Nephron (organoid): ENCODE measurements around the gene E2F6.

Experiments used
- H3K27ac Mint-ChIP-seq, 3 experiments: 2 replicates each; pipeline ENCODE4 v1.8.0; 2020; ENCODE audit warnings: mixed read lengths in 3 of 3, mild to moderate bottlenecking in 2 of 3, moderate library complexity in 1 of 3
- H3K27me3 Mint-ChIP-seq: 2 replicates; pipeline ENCODE4 v1.8.0; 2021; ENCODE audit warnings: low read depth, mild to moderate bottlenecking, moderate library complexity, mixed read lengths
- H3K36me3 Mint-ChIP-seq: 2 replicates; pipeline ENCODE4 v1.8.0; 2020; ENCODE audit warnings: low read depth, mixed read lengths
- H3K4me1 Mint-ChIP-seq: 2 replicates; pipeline ENCODE4 v1.8.0; 2020; ENCODE audit warnings: mixed read lengths
- H3K4me3 Mint-ChIP-seq, 3 experiments: 2 replicates each; pipeline ENCODE4 v1.8.0; 2020; ENCODE audit warnings: mild to moderate bottlenecking in 3 of 3, mixed read lengths in 3 of 3, moderate library complexity in 2 of 3
- H3K9me3 Mint-ChIP-seq: 2 replicates; pipeline ENCODE4 v1.8.0; 2020; ENCODE audit warnings: mixed read lengths
- TF ChIP-seq, protein P1 (sequence below), 3 experiments: fragments of 200-600 bp; sonication (generic); IDR thresholded peaks; one replicate each; pipeline ENCODE4 v1.5.0; 2021; ENCODE audit warnings: antibody characterized with exemption in 3 of 3; ENCODE audit not compliant: unreplicated experiment in 3 of 3

Gene E2F6

DNA sequence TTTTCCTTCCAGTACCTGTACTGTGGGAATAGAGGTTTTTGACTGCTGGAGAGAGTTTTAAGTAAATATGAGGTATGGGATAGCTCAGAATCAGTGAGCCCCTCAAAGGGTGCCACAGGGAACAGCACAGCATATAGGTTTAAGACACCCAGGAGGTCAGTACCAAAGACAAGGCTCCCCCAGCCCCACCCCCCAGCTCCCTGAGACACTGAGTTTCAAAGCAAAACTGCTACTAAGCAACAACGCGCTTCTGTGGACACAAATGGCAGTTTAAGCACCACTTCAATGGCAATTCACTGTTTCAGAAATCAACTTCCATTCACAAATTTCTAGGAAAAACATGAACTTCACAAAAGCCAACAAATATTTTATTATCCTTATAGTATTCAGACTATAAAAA lies 15.2 kb downstream of the E2F6 start:
- no peaks in the 10 kb centered on the region for H3K27me3 Mint-ChIP-seq
- TF ChIP-seq, protein P1, sequence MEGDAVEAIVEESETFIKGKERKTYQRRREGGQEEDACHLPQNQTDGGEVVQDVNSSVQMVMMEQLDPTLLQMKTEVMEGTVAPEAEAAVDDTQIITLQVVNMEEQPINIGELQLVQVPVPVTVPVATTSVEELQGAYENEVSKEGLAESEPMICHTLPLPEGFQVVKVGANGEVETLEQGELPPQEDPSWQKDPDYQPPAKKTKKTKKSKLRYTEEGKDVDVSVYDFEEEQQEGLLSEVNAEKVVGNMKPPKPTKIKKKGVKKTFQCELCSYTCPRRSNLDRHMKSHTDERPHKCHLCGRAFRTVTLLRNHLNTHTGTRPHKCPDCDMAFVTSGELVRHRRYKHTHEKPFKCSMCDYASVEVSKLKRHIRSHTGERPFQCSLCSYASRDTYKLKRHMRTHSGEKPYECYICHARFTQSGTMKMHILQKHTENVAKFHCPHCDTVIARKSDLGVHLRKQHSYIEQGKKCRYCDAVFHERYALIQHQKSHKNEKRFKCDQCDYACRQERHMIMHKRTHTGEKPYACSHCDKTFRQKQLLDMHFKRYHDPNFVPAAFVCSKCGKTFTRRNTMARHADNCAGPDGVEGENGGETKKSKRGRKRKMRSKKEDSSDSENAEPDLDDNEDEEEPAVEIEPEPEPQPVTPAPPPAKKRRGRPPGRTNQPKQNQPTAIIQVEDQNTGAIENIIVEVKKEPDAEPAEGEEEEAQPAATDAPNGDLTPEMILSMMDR (IDR thresholded peaks at IDR 0.05; ENCODE audit: unreplicated experiment in 3 of 3): no peak
- H3K4me1 Mint-ChIP-seq: peaks cover 12% of the 10 kb centered on the region
- H3K27ac Mint-ChIP-seq: no peak overlapping the region
- no peaks in the 10 kb centered on the region for H3K9me3 Mint-ChIP-seq
- no peak overlapping the region for H3K4me3 Mint-ChIP-seq
- peaks cover 64% of the 10 kb centered on the region for H3K36me3 Mint-ChIP-seq

DNA sequence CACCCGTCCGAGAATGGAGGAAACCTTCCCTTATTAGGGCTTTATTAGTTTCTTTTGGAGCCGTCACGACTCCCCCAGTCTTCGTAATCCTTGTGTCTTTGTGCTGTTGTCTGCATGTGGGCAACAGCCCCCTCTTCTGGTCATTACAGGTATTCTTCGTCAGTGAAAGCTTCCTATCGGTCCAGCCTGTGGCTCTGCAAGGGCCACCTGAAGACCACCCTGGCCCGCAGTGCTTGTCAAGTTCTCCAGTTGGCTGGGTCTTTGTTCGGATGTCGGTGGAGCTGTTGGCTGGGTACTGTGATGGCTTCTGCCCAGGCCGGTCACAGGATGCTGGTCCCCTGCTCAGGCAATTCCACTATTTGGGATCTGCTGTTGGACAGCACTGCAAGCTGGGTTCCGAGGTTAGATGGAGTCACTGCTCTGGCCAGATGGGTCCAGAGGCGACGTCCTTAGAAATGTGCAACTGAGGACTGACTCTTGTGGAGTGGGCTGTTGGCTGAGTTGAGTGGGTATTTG lies 19.2 kb downstream of the E2F6 start:
- H3K4me3 Mint-ChIP-seq: no peak overlapping the region
- H3K9me3 Mint-ChIP-seq: peaks cover 11% of the 10 kb centered on the region
- H3K27ac Mint-ChIP-seq: no peak overlapping the region
- TF ChIP-seq, protein P1 (IDR thresholded peaks at IDR 0.05; ENCODE audit: unreplicated experiment in 3 of 3): peak; percentile 75 to 85 (median 85)
- no peaks in the 10 kb centered on the region for H3K4me1 Mint-ChIP-seq
- H3K27me3 Mint-ChIP-seq: no peaks in the 10 kb centered on the region
- H3K36me3 Mint-ChIP-seq: peaks cover 72% of the 10 kb centered on the region

DNA sequence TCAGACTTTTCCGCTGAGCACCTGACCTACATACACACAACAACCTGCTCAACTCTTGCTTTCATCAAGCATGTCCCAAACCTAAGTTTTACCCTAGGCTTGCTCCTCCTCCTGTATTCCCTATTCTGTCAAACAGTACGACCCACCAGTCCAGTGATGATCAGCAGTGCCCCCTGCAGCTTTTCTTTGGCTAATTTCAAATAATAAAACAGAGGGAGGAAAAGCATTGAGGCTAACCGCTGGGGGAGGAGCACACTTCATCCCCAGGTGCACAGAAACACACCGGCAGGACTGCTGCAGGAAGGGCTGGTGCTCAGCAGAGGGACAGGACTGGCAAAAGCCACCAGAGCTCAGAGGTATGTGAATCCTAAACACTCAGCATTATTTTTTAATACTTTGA lies 21.2 kb downstream of the E2F6 start:
- TF ChIP-seq, protein P1 (IDR thresholded peaks at IDR 0.05; ENCODE audit: unreplicated experiment in 3 of 3): no peak
- Mint-ChIP-seq H3K36me3 (peaks cover 74% of the 10 kb centered on the region), H3K9me3 (peaks cover 14% of the 10 kb centered on the region), H3K27me3 (no peaks in the 10 kb centered on the region), H3K4me1 (no peaks in the 10 kb centered on the region), H3K4me3 (no peak overlapping the region), H3K27ac (no peak overlapping the region)

DNA sequence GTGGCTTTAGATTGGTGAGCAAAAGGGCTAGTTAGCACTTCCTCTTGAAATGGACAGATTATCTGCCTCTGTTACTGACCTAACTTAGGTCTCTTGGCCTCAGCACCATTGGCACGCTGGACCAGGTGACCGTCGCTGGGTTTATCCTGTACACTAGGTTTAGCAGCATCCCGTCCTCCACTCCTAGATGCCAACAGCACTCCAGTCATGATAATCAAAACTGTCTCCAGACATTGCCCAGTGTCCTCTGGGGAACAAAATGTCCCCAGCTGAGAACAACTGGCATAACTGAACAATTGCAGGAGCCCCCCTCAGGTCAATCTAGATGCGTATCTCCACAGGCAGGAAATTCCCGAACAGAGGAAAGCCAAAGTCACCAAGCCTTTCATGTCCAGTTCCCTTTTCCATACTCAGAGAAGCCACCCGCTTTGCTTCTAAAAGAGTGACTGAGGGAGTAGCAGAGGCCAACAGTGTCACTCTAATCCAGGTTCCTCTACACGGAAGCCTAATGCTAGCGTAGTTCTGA lies 27.3 kb downstream of the E2F6 start:
- H3K27me3 Mint-ChIP-seq: no peaks in the 10 kb centered on the region
- no peak overlapping the region for H3K4me3 Mint-ChIP-seq
- H3K9me3 Mint-ChIP-seq: peaks cover 12% of the 10 kb centered on the region
- no peaks in the 10 kb centered on the region for H3K4me1 Mint-ChIP-seq
- H3K36me3 Mint-ChIP-seq: peaks cover 74% of the 10 kb centered on the region
- no peak overlapping the region for H3K27ac Mint-ChIP-seq
- TF ChIP-seq, protein P1 (IDR thresholded peaks at IDR 0.05; ENCODE audit: unreplicated experiment in 3 of 3): no peak

DNA sequence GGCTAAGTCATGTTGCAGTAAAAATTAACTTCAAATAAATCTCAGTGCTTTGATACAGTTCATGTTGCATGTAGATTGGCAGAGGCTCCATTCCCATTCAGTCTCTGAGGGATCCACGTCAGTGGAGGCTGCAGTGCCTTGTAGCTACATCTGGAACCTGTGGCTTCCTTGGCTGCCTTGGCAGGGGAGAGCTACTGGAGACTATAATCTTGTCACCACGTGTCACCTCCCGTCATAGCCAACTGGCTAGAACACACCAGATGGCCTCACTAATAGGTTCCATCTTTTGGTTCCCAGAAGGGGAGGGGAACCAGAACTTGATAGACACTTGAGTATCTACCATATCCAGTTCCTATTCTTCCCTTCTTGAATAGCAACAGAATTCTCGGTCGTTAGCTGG lies 28.4 kb downstream of the E2F6 start:
- TF ChIP-seq, protein P1 (IDR thresholded peaks at IDR 0.05; ENCODE audit: unreplicated experiment in 3 of 3): no peak
- Mint-ChIP-seq H3K9me3 (peaks cover 6% of the 10 kb centered on the region), H3K27ac (no peak overlapping the region), H3K4me3 (no peak overlapping the region), H3K27me3 (no peaks in the 10 kb centered on the region), H3K36me3 (peaks cover 69% of the 10 kb centered on the region), H3K4me1 (no peaks in the 10 kb centered on the region)

DNA sequence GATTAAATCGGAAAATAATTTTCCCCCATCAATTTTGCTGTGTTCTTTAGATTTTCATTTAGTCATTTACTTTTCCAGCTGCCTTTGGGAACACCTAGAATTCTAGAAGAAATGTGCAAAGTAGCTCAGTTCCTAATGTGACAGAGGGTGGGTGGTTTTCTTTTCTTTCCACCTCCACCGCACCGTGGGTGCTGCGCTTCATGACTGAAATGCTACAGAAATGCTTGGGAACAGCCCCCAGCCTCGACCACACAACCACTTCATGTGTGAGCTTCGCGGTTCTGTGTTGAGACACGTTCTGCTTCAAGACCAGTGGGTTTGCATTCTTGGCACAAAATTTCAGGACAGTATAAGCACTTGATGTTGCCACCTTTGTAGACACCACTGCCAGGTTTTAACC lies 30.9 kb downstream of the E2F6 start:
- Mint-ChIP-seq H3K27ac (no peak overlapping the region), H3K4me3 (no peak overlapping the region), H3K27me3 (no peaks in the 10 kb centered on the region)

More for the DNA sequence above, 30.9 kb downstream of the E2F6 start:
- peaks cover 2% of the 10 kb centered on the region for H3K9me3 Mint-ChIP-seq
- no peaks in the 10 kb centered on the region for H3K4me1 Mint-ChIP-seq
- TF ChIP-seq, protein P1 (IDR thresholded peaks at IDR 0.05; ENCODE audit: unreplicated experiment in 3 of 3): no peak
- H3K36me3 Mint-ChIP-seq: peaks cover 52% of the 10 kb centered on the region
